ENCODE data around the gene SLC15A1.
A peak's percentile ranks its signal among the peaks of the same experiment; 100 is the strongest.

Gene SLC15A1

DNA sequence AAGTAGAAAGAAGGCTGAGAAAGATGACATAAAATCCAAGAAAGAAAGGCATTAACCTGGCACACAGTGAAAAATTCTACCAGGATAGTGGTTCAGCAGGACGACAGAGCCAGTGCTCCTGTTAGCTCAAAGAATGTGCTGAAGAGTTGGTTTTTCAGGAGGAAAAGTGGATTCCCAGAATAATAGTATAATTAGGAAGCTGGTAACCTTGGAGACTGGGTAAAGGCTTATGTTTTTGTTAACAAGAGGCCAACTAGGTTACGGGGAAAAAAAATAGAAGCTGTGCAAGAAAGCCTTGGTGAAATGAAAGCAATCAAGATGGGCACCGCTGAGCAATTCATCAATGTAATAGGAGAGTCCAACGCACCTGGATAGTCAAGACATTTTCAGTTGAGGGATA, 54.7 kb downstream of the SLC15A1 start:
- no peak for DNase-seq (ENCODE audit: low read depth)

DNA sequence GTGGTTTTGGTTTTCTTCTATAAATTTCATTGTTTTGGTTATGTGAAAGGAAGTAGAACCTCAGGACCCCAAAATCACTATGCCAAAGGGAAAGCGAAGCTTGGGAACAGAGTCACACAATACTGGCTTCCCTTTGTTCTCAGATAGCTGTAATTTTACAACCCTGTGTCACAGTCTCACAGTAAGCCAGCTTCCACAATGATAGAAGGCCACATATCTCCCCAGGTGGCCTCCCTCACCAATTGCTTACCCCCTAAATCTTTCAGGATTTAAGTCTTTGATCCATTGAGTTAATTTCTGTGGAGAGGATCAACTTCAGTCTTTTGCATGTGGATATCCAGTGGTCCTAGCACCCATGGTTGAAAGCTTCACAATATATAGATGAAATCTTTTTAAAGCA, 58.7 kb downstream of the SLC15A1 start:
- no peak for DNase-seq (ENCODE audit: low read depth)

DNA sequence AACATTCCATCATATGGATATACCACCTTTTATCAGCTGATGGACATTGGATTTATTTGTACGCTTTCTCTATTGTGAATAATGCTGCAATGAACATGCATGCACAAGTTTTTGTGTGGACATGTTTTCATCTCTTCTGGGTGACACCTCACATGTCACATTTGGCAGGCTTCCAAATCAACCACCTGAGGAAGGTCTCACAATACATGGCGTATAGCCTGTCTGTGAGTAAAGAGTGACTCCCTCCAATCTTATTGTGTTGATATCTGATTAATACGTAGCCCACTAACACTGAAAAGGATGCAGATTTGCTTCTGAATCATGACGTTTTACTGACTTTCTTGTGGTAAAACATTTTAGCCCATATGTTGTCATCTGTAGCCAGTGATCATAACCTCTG, 61.1 kb downstream of the SLC15A1 start:
- DNase-seq (ENCODE audit: low read depth) = no peak

- DNase-seq (ENCODE audit: low read depth) = no peak
Measured at GRCh38 chr13:98690348-98691022, 62.0 kb downstream of the SLC15A1 start.

DNA sequence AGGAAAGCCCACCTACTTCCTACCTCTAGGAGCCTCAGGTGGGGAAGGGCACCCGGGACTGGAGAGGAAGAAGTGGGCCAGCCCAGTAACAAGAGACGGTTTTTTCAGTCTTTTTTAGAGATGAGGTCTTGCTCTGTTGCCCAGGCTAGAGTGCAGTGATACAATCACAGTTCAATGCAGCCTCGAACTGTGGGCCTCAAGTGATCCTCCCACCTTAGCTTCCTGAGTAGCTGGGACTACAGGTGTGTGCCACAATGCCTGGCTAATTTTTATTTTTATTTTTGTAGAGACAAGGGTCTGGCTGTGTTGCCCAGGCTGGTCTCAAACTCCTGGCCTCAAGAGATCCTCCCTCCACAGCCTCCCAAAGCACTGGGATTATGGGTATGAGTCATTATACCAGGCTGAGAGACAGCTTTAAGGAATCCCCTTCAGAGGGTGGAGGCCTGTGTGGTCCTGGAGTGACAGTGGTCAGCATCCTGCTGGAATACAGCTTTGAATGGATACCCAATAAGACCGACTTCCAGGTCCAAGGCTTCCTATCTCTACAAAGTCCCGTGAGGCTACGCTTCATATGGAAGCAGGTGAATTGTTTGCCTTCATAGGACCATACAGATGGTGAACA, 63.0 kb downstream of the SLC15A1 start:
- no peak for DNase-seq (ENCODE audit: low read depth)

- no peak for DNase-seq (ENCODE audit: low read depth)
Measured at GRCh38 chr13:98688373-98688772, 64.1 kb downstream of the SLC15A1 start.

DNA sequence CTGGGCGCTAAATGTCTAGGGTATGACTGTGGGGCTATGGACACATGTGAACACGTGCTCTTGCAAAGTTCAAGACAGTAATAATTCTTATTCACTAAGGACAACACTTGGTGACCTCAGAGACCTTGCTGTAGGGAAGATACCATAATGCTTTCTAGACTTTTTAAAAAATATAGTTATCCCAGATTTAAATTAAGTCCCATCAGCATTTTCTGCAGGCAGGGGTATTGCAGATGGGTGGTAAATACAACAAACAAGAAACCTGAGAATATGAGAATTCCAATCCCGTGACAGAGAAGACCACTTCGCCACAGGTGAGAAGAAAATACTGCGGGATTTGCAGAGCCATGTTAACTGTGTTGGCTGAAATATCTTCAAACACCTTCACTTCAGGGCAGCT, 65.2 kb downstream of the SLC15A1 start:
- DNase-seq (ENCODE audit: low read depth) = no peak

DNA sequence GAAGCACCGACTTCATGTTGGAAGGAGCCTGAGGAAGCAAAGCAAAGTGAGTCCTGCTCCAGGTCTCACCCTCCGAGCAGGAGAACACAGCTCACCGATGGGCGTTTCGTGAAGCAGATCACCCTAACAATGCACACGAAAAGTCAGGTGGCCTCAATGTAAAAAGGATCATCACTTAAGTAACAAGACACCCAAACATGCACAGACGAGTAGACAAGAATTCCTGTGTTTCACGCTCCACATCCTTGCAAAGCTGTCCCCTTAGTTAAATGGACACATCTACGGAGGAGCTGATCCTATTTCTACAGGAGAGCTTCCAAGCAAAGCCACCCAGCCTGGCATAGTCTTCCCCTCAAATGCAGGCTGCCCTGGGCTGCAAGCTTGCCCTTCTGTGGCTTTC, 66.2 kb downstream of the SLC15A1 start:
- DNase-seq (ENCODE audit: low read depth) = no peak

DNA sequence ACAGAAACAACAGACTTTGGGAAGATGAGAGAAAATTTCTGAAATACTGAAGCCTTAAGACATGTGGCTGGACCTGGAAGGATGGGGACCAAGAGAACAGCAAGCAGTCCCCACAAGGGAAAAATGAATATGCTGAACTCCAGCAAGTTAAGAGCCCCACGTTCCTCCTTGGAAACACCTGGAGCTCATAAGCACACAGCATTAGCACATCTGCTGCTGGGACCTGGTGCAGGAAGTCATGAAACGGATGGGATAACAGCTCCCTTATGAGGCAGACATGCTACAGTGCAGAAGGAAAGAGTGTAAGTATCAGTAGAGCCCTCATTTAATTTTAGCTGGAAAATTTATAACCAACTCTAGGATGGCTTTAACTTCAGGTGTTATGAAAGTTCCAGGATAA, 67.3 kb downstream of the SLC15A1 start:
- DNase-seq (ENCODE audit: low read depth) = no peak

DNA sequence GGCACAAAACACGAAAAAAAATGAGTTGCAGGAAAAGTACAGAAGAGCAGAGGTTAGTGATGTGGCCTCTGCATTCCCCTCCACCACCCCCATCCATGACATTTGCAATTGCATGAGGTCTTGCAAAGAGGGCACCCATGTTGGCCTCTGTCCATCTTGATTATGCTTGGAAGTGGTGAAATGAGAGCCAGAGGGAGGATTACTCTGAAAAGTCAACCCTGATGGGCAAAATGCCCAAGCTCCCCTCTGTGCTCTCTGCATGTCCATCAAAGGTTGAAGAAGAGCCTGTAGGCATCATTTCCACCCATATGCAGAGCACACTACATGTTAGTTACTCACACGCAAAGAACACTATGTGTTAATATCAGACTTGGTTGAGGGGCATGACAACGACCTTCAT, 71.4 kb downstream of the SLC15A1 start:
- no peak for DNase-seq (ENCODE audit: low read depth)

GRCh38 chr13:98678741-98679140, 73.7 kb downstream of the SLC15A1 start:
- no peak for DNase-seq (ENCODE audit: low read depth)

GRCh38 chr13:98677398-98677797, 75.1 kb downstream of the SLC15A1 start:
- DNase-seq (ENCODE audit: low read depth) = no peak

DNA sequence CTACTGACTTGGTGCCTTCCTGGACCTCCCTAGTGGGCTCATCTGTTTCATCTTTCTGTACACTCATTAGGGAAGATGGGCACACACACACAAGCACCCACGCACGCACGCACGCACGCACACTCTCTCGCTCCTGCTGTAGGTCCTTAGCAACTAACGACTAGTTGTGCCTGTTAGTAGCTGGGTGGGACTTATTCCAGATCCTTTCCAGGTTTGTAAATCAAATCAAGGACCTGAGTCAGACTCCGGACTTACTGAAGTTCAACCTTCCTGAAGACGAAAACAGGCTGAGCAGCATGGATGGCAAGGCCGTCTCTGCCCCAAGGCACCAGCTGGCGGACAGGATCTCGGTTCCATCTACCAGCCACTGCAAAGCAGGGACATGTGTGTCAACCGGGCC, 76.2 kb downstream of the SLC15A1 start:
- DNase-seq (ENCODE audit: low read depth) = no peak

- no peak for DNase-seq (ENCODE audit: low read depth)
Measured at GRCh38 chr13:98675837-98676236, 76.6 kb downstream of the SLC15A1 start.

GRCh38 chr13:98675066-98675465, 77.4 kb downstream of the SLC15A1 start:
- DNase-seq (ENCODE audit: low read depth) = no peak

DNA sequence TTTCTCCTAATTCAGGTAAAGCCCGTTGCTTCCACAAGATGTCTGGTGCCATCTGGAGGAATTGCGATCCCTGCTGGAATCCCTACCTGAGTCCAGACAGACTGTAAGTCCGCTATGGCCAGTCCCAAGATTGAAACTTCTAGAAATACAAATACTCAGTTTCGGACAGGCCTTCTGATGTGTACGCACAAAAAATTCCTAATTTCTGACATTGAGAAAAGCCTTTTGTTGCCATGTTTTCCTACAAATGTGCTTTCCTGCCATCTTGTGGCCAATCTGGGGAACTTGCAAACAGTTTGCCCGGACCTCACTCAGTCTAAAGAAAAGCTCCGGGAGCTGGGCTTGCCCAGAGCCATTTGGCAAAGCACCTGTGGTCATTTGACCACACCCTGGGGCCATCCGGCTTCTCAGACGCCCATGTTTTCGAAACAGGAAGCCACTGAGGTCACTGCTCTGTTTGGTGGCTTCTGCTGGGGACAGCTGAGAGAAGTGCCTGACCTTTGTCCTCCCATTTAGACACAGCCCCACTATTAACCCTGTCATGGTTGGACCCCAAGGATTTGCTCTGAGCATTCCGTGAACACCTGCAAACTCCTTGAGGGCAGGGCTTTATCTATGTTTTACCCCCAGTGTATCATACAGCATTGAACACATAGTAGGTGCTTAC, 79.4 kb downstream of the SLC15A1 start:
- peak; percentile 39 for DNase-seq (ENCODE audit: low read depth)

GRCh38 chr13:98668155-98668554, 84.3 kb downstream of the SLC15A1 start:
- DNase-seq (ENCODE audit: low read depth) = no peak

DNA sequence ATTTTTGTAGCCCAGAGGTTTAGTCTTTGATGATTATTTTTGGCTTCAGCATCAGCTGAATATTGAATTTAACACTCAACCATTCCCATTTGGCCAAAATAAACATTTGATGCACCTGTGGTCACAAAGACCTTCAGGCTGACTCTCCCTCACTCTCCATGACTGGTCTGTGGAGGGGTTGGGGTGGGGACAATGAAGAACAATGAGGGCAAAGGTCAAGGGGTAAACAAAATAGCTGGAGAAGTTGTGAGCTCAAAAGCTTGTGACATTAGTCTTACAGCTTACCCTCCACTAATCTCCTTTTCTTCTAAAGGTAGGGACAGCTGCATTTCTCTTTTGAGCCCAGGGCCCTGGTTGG, 86.9 kb downstream of the SLC15A1 start:
- no peak for DNase-seq (ENCODE audit: low read depth)

- DNase-seq (ENCODE audit: low read depth) = no peak
Measured at GRCh38 chr13:98664924-98665637, 87.4 kb downstream of the SLC15A1 start.

- DNase-seq (ENCODE audit: low read depth) = no peak
Measured at GRCh38 chr13:98664510-98664909, 88.0 kb downstream of the SLC15A1 start.

- DNase-seq (ENCODE audit: low read depth) = peak; percentile 54
Measured at GRCh38 chr13:98664047-98664446, 88.4 kb downstream of the SLC15A1 start.

- DNase-seq (ENCODE audit: low read depth) = no peak
Measured at GRCh38 chr13:98658131-98658530, 94.3 kb downstream of the SLC15A1 start.

GRCh38 chr13:98657506-98658085, 94.9 kb downstream of the SLC15A1 start:
- DNase-seq (ENCODE audit: low read depth) = no peak

All from activated T-cell treated with anti-CD3 and anti-CD28 coated beads for 24 hours (primary cell).